Tibial nerve (tissue), 4 donors: ENCODE data around the gene BMP2. TPM values are rescaled to one million over a fixed set of nuclear protein-coding genes. Genes with fewer than 3 reads are reported as not detected.

Experiments
- DNase-seq, 2 donors: peaks; one replicate each; pipeline ENCODE4 v3.0.0-alpha.2; 2019; ENCODE audit warnings: low spot score in 2 of 2
- H3K27ac ChIP-seq, 4 donors: fragments of 200-600 bp; sonication (generic) in 3 of 4; one replicate each; pipeline ENCODE4 v1.5.1; 2017 to 2019; ENCODE audit warnings: mild to moderate bottlenecking in 1 of 4
- H3K27me3 ChIP-seq, 2 donors: fragments of 200-600 bp; sonication (generic) in 1 of 2; one replicate each; pipeline versions ENCODE4 v1.5.1 to v1.6.0; 2017 to 2019
- H3K36me3 ChIP-seq, 3 donors: fragments of 200-600 bp; sonication (generic); one replicate each; pipeline ENCODE4 v1.5.1; 2018 to 2019
- H3K4me1 ChIP-seq, 4 donors: fragments of 200-600 bp; sonication (generic) in 3 of 4; one replicate each; pipeline ENCODE4 v1.5.1; 2017 to 2019
- H3K4me3 ChIP-seq, 4 donors: fragments of 200-600 bp; sonication (generic) in 3 of 4; one replicate each; pipeline ENCODE4 v1.5.1; 2017 to 2019; ENCODE audit warnings: mild to moderate bottlenecking in 1 of 4, moderate library complexity in 1 of 4
- H3K9me3 ChIP-seq, 4 donors: fragments of 200-600 bp; sonication (generic) in 3 of 4; one replicate each; pipeline ENCODE4 v1.5.1; 2017 to 2019
- CTCF ChIP-seq, 5 experiments: fragments of 200-600 bp in 3 of 5; fragments of 450-650 bp in 2 of 5; sonication (generic) in 3 of 5; IDR thresholded peaks; one replicate each; pipeline ENCODE4 v1.5.1; 2016 to 2019; ENCODE audit warnings: antibody characterized with exemption in 5 of 5, mild to moderate bottlenecking in 3 of 5, moderate library complexity in 2 of 5
- EP300 ChIP-seq, 2 donors: sonication (generic); formaldehyde crosslinking; IDR thresholded peaks; one replicate each; pipeline ENCODE4 v1.6.1; 2017; ENCODE audit warnings: antibody characterized with exemption in 2 of 2, mild to moderate bottlenecking in 1 of 2
- POLR2A ChIP-seq, 2 donors: fragments of 450-650 bp; IDR thresholded peaks; one replicate each; pipeline ENCODE4 v1.6.1; 2017; ENCODE audit warnings: antibody characterized with exemption in 2 of 2, mild to moderate bottlenecking in 2 of 2, moderate library complexity in 2 of 2
- WGBS, 2 donors: methylation state at CpG; one replicate each; pipeline ENCODE4 v1.1.5; 2018; 5-methylcytosine and 5-hydroxymethylcytosine counted together
- total RNA-seq, 4 donors: library from RNA; depleted of rRNA; stranded (reverse); fragments of >200 nt; gene quantifications; one replicate each; pipeline ENCODE4 v1.1.0, GENCODE V29; 2016

Gene BMP2
- total RNA-seq, 4 donors from 2014 or later: 9.6 to 25.5 (median 22.4) TPM

GRCh38 chr20:6770786-6771100 lies 3.3 kb downstream of the BMP2 start:
- WGBS, 2 donors: 33 to 45% methylated on average over 3 of the region's 3 CpGs
- H3K4me1 ChIP-seq: peaks cover 0 to 46% (median 10%) of the 10 kb centered on the region in 4 donors
- no peaks in the 10 kb centered on the region for H3K9me3 ChIP-seq
- peaks cover 0 to 17% of the 10 kb centered on the region in 2 donors for H3K27me3 ChIP-seq
- peak overlapping the region; percentile 66 to 88 (median 72) for H3K4me3 ChIP-seq
- no peak for TF ChIP-seq POLR2A (IDR thresholded peaks at IDR 0.05)
- TF ChIP-seq EP300 (IDR thresholded peaks at IDR 0.05): no peak
- no peak for TF ChIP-seq CTCF (IDR thresholded peaks at IDR 0.05)
- DNase-seq: no peak
- H3K27ac ChIP-seq: no peak overlapping the region
- no peaks in the 10 kb centered on the region for H3K36me3 ChIP-seq

- TF ChIP-seq POLR2A (IDR thresholded peaks at IDR 0.05) (no peak), CTCF (IDR thresholded peaks at IDR 0.05) (no peak), EP300 (IDR thresholded peaks at IDR 0.05) (no peak)
- Histone ChIP-seq H3K36me3 (peaks cover 0 to 8% (median 0%) of the 10 kb centered on the region in 3 donors), H3K9me3 (no peaks in the 10 kb centered on the region), H3K27ac (no peak overlapping the region), H3K27me3 (no peaks in the 10 kb centered on the region), H3K4me1 (no peaks in the 10 kb centered on the region), H3K4me3 (no peak overlapping the region)
- 65 to 66% methylated on average over 5 of the region's 5 CpGs for WGBS, 2 donors
- DNase-seq: no peak
Observed at GRCh38 chr20:6780433-6781190, 13.1 kb downstream of the BMP2 start.

GRCh38 chr20:6783752-6784151 lies 16.3 kb downstream of the BMP2 start:
- DNase-seq: no peak
- Histone ChIP-seq H3K36me3 (peaks cover 0 to 2% (median 0%) of the 10 kb centered on the region in 3 donors), H3K4me3 (no peak overlapping the region), H3K27me3 (no peaks in the 10 kb centered on the region), H3K9me3 (no peaks in the 10 kb centered on the region), H3K27ac (no peak overlapping the region), H3K4me1 (no peaks in the 10 kb centered on the region)
- 79 to 84% methylated on average over 5 of the region's 5 CpGs for WGBS, 2 donors
- TF ChIP-seq CTCF (IDR thresholded peaks at IDR 0.05) (no peak), POLR2A (IDR thresholded peaks at IDR 0.05) (no peak), EP300 (IDR thresholded peaks at IDR 0.05) (no peak)

- Histone ChIP-seq H3K27ac (no peak overlapping the region), H3K36me3 (no peaks in the 10 kb centered on the region), H3K9me3 (no peaks in the 10 kb centered on the region), H3K4me3 (no peak overlapping the region), H3K27me3 (no peaks in the 10 kb centered on the region), H3K4me1 (no peaks in the 10 kb centered on the region)
- no peak for TF ChIP-seq CTCF (IDR thresholded peaks at IDR 0.05)
- no peak for TF ChIP-seq POLR2A (IDR thresholded peaks at IDR 0.05)
- no peak for TF ChIP-seq EP300 (IDR thresholded peaks at IDR 0.05)
- WGBS, 2 donors: 48 to 55% methylated on average over 5 of the region's 5 CpGs
- DNase-seq: no peak
Observed at GRCh38 chr20:6784210-6784631, 16.7 kb downstream of the BMP2 start.

- 73 to 76% methylated on average over 3 of the region's 3 CpGs for WGBS, 2 donors
- TF ChIP-seq CTCF (IDR thresholded peaks at IDR 0.05): no peak
- no peak for TF ChIP-seq EP300 (IDR thresholded peaks at IDR 0.05)
- TF ChIP-seq POLR2A (IDR thresholded peaks at IDR 0.05): no peak
- H3K9me3 ChIP-seq: no peaks in the 10 kb centered on the region
- H3K36me3 ChIP-seq: no peaks in the 10 kb centered on the region
- no peak overlapping the region for H3K27ac ChIP-seq
- H3K4me1 ChIP-seq: no peaks in the 10 kb centered on the region
- no peak overlapping the region for H3K4me3 ChIP-seq
- H3K27me3 ChIP-seq: no peaks in the 10 kb centered on the region
- DNase-seq: no peak
Observed at GRCh38 chr20:6784767-6785166, 17.3 kb downstream of the BMP2 start.
